A549 (cell line): ENCODE measurements around the gene ADCY2. TPM values are rescaled to one million over a fixed set of nuclear protein-coding genes. Genes with fewer than 3 reads are reported as not detected.

Source experiments
- ATAC-seq, 2 experiments: fragments of 200-7000 bp in 1 of 2; fragments of >200 bp in 1 of 2; cut with Nextera tagmentation in 1 of 2; cut with Tn5 transposase in 1 of 2; 3 replicates each; pipeline versions ENCODE4 v1.8.0 to v1.9.1; 2018 to 2020; ENCODE audit warnings: mild to moderate bottlenecking in 1 of 2, moderate library complexity in 1 of 2
- CTCF ChIA-PET: fragments of 300-600 bp; sonication (Branson Sonifier 250); formaldehyde crosslinking; extraction: SDS; loops from one replicate; lab custom pipeline; 2021; ENCODE audit warnings: antibody characterized with exemption, inconsistent platforms; lab: Yijun Ruan, JAX
- POLR2A ChIA-PET: fragments of 350-600 bp; formaldehyde crosslinking; extraction: SDS; loops from one replicate; lab custom pipeline; 2021; ENCODE audit warnings: antibody characterized with exemption, inconsistent platforms; lab: Yijun Ruan, JAX
- DNase-seq, 2 experiments: peaks; one replicate each; pipeline versions ENCODE4 v3.0.0 to v3.0.0-alpha.2; 2011 to 2016; ENCODE audit warnings: low read depth in 1 of 2, low spot score in 1 of 2
- FAIRE-seq: peaks from 2 replicates; lab custom pipeline; 2011; peaks lifted over from hg19 to GRCh38; lab: Jason Lieb, UNC
- H3K27ac ChIP-seq, 2 experiments: fragments of >200 bp; sonication (Bioruptor Twin); formaldehyde crosslinking; 3 replicates each; pipeline ENCODE4 v1.5.1; 2016 to 2017
- H3K4me1 ChIP-seq: fragments of >200 bp; sonication (Bioruptor Twin); formaldehyde crosslinking; 3 replicates; pipeline ENCODE4 v1.6.1; 2016
- H3K4me2 ChIP-seq: fragments of >200 bp; sonication (Bioruptor Twin); formaldehyde crosslinking; 3 replicates; pipeline ENCODE4 v1.6.1; 2016
- H3K4me3 ChIP-seq: fragments of >200 bp; sonication (Bioruptor Twin); formaldehyde crosslinking; 3 replicates; pipeline ENCODE4 v1.5.1; 2016
- H3K9me3 ChIP-seq: fragments of >200 bp; sonication (Bioruptor Twin); formaldehyde crosslinking; 3 replicates; pipeline ENCODE4 v1.6.1; 2016
- CBX8 ChIP-seq: fragments of 200-600 bp; sonication (generic); IDR thresholded peaks from 2 replicates; pipeline ENCODE4 v1.6.1; 2016
- CHD4 ChIP-seq: fragments of 200-600 bp; sonication (generic); IDR thresholded peaks from 2 replicates; pipeline ENCODE4 v1.6.1; 2016; ENCODE audit warnings: antibody characterized with exemption, mild to moderate bottlenecking, borderline replicate concordance
- EHMT2 ChIP-seq: fragments of 200-600 bp; sonication (generic); IDR thresholded peaks from 2 replicates; pipeline ENCODE4 v1.6.1; 2016; ENCODE audit warnings: antibody characterized with exemption, low read depth, mild to moderate bottlenecking, moderate library complexity
- FOSL2 ChIP-seq, 2 experiments: fragments of 450-650 bp in 1 of 2; fragments of >200 bp in 1 of 2; sonication (Bioruptor Twin) in 1 of 2; formaldehyde crosslinking; IDR thresholded peaks; 2 replicates each; pipeline versions ENCODE4 v1.5.0 to v1.6.1; 2016 to 2020; ENCODE audit warnings: mild to moderate bottlenecking in 1 of 2, moderate library complexity in 1 of 2
- GATA3 ChIP-seq: IDR thresholded peaks from 2 replicates; pipeline ENCODE4 v1.6.1; 2012; ENCODE audit warnings: borderline replicate concordance
- HMGXB4 ChIP-seq: fragments of 250-450 bp; sonication (Bioruptor Pico); IDR thresholded peaks from 2 replicates; pipeline ENCODE4 v1.5.0; 2021; ENCODE audit warnings: mild to moderate bottlenecking, moderate library complexity, borderline replicate concordance
- HOXB13 ChIP-seq: fragments of 250-450 bp; sonication (Bioruptor Pico); IDR thresholded peaks from 2 replicates; pipeline ENCODE4 v1.5.0; 2020; ENCODE audit warnings: low read depth, mild to moderate bottlenecking, moderate library complexity
- JUN ChIP-seq, 2 experiments: fragments of >200 bp; sonication (Bioruptor Twin); formaldehyde crosslinking; IDR thresholded peaks; 2 replicates in 1 of 2; 3 replicates in 1 of 2; pipeline ENCODE4 v1.6.1; 2016 to 2017
- KDM5A ChIP-seq: fragments of 200-600 bp; sonication (generic); IDR thresholded peaks from 2 replicates; pipeline ENCODE4 v1.6.1; 2016; ENCODE audit warnings: antibody characterized with exemption, mild to moderate bottlenecking
- MYC ChIP-seq: IDR thresholded peaks from 2 replicates; pipeline ENCODE4 v1.6.1; 2012; ENCODE audit warnings: mild to moderate bottlenecking, inconsistent platforms, low read length, improper control_type of control experiment, borderline replicate concordance
- PBX3 ChIP-seq: IDR thresholded peaks from 2 replicates; pipeline ENCODE4 v1.6.1; 2012
- PHF8 ChIP-seq: fragments of 200-600 bp; sonication (generic); IDR thresholded peaks from 2 replicates; pipeline ENCODE4 v1.6.1; 2016; ENCODE audit warnings: low read depth, mild to moderate bottlenecking, antibody characterized with exemption, moderate library complexity, borderline replicate concordance
- POLR2A ChIP-seq: IDR thresholded peaks from 2 replicates; pipeline ENCODE4 v1.6.1; 2012; ENCODE audit warnings: mild to moderate bottlenecking, low read length
- POLR2AphosphoS2 ChIP-seq: conservative IDR thresholded peaks from 2 replicates; pipeline ENCODE4 v1.6.1; 2012; ENCODE audit warnings: low read length, improper control_type of control experiment, inconsistent platforms
- RARB ChIP-seq: fragments of 250-450 bp; sonication (Bioruptor Pico); IDR thresholded peaks from 2 replicates; pipeline ENCODE4 v1.8.0; 2021; ENCODE audit warnings: mild to moderate bottlenecking, moderate library complexity
- RFX5 ChIP-seq: fragments of 450-650 bp; IDR thresholded peaks from 2 replicates; pipeline ENCODE4 v1.7.1; 2014; ENCODE audit warnings: antibody characterized with exemption, mild to moderate bottlenecking, moderate library complexity
- SREBF2 ChIP-seq: fragments of 450-650 bp; IDR thresholded peaks from 2 replicates; pipeline ENCODE4 v1.6.1; 2014; ENCODE audit warnings: mild to moderate bottlenecking, moderate library complexity
- TP53 ChIP-seq: fragments of 250-450 bp; sonication (Bioruptor Pico); IDR thresholded peaks from 2 replicates; pipeline ENCODE4 v1.5.0; 2021; ENCODE audit warnings: mild to moderate bottlenecking, moderate library complexity
- WGBS: methylation state at CpG from one replicate; pipeline ENCODE4 v1.1.6; 2017; ENCODE audit errors: missing lambda C conversion rate; 5-methylcytosine and 5-hydroxymethylcytosine counted together
- polyA plus RNA-seq, 4 experiments: library from polyadenylated mRNA; depleted of rRNA in 3 of 4; stranded (reverse); fragments of >200 nt; fragmentation: RNase III in 1 of 4; extraction: RNeasy Plus Mini Kit Qiagen cat#74134 plus additional on column Dnase treatment in 1 of 4; gene quantifications; 2 replicates in 3 of 4; 3 replicates in 1 of 4; pipeline ENCODE4 v1.2.3, GENCODE V29; 2011 to 2017
- TF ChIP-seq, protein P1 (sequence below): fragments of 450-650 bp; IDR thresholded peaks from 2 replicates; pipeline ENCODE4 v1.6.1; 2014; ENCODE audit warnings: antibody characterized with exemption
- TF ChIP-seq, protein P2 (sequence below): fragments of >200 bp; sonication (Bioruptor Twin); formaldehyde crosslinking; IDR thresholded peaks from 3 replicates; pipeline ENCODE4 v1.6.1; 2016
- TF ChIP-seq, protein P3 (sequence below): IDR thresholded peaks from 2 replicates; pipeline ENCODE4 v1.6.1; 2012
- TF ChIP-seq, protein P4 (sequence below): fragments of 200-600 bp; sonication (generic); IDR thresholded peaks from 2 replicates; pipeline ENCODE4 v1.6.1; 2016; ENCODE audit warnings: antibody characterized with exemption, mild to moderate bottlenecking, moderate library complexity
- TF ChIP-seq, protein P5 (sequence below): fragments of >200 bp; sonication (Bioruptor Twin); formaldehyde crosslinking; IDR thresholded peaks from 3 replicates; pipeline ENCODE4 v1.5.1; 2016

Gene ADCY2
- polyA plus RNA-seq, 2 of the 4 experiments (the other 2 are of a cell fraction) = not detected

GRCh38 chr5:7533941-7534340 is 138.0 kb downstream of the ADCY2 start:
- no peaks in the 10 kb centered on the region for H3K9me3 ChIP-seq
- ChIA-PET POLR2A (no interaction called here), CTCF (no interaction called here)
- no peak for DNase-seq
- no peak for ATAC-seq
- no peak overlapping the region for H3K27ac ChIP-seq
- TF ChIP-seq, protein P1, sequence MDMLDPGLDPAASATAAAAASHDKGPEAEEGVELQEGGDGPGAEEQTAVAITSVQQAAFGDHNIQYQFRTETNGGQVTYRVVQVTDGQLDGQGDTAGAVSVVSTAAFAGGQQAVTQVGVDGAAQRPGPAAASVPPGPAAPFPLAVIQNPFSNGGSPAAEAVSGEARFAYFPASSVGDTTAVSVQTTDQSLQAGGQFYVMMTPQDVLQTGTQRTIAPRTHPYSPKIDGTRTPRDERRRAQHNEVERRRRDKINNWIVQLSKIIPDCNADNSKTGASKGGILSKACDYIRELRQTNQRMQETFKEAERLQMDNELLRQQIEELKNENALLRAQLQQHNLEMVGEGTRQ = no peak
- no peak for TF ChIP-seq PBX3
- TF ChIP-seq, protein P2, sequence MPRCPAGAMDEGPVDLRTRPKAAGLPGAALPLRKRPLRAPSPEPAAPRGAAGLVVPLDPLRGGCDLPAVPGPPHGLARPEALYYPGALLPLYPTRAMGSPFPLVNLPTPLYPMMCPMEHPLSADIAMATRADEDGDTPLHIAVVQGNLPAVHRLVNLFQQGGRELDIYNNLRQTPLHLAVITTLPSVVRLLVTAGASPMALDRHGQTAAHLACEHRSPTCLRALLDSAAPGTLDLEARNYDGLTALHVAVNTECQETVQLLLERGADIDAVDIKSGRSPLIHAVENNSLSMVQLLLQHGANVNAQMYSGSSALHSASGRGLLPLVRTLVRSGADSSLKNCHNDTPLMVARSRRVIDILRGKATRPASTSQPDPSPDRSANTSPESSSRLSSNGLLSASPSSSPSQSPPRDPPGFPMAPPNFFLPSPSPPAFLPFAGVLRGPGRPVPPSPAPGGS = no peak
- TF ChIP-seq MYC = no peak
- no peak for TF ChIP-seq CHD4
- TF ChIP-seq SREBF2 = no peak
- TF ChIP-seq PHF8 = no peak
- FAIRE-seq = no peak
- no peak overlapping the region for H3K4me3 ChIP-seq
- no peak overlapping the region for H3K4me2 ChIP-seq
- H3K4me1 ChIP-seq = no peaks in the 10 kb centered on the region
- 0% methylated on average over 1 of the region's 1 CpG for WGBS

GRCh38 chr5:7534505-7534904 is 138.6 kb downstream of the ADCY2 start:
- no peak for DNase-seq
- POLR2A ChIA-PET = no interaction called here
- H3K9me3 ChIP-seq = no peaks in the 10 kb centered on the region
- no peak for TF ChIP-seq RFX5
- no peak for TF ChIP-seq RARB (CRISPR knock-in tag)
- no peak for TF ChIP-seq GATA3
- TF ChIP-seq, protein P3, sequence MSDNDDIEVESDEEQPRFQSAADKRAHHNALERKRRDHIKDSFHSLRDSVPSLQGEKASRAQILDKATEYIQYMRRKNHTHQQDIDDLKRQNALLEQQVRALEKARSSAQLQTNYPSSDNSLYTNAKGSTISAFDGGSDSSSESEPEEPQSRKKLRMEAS = no peak
- TF ChIP-seq, protein P4, sequence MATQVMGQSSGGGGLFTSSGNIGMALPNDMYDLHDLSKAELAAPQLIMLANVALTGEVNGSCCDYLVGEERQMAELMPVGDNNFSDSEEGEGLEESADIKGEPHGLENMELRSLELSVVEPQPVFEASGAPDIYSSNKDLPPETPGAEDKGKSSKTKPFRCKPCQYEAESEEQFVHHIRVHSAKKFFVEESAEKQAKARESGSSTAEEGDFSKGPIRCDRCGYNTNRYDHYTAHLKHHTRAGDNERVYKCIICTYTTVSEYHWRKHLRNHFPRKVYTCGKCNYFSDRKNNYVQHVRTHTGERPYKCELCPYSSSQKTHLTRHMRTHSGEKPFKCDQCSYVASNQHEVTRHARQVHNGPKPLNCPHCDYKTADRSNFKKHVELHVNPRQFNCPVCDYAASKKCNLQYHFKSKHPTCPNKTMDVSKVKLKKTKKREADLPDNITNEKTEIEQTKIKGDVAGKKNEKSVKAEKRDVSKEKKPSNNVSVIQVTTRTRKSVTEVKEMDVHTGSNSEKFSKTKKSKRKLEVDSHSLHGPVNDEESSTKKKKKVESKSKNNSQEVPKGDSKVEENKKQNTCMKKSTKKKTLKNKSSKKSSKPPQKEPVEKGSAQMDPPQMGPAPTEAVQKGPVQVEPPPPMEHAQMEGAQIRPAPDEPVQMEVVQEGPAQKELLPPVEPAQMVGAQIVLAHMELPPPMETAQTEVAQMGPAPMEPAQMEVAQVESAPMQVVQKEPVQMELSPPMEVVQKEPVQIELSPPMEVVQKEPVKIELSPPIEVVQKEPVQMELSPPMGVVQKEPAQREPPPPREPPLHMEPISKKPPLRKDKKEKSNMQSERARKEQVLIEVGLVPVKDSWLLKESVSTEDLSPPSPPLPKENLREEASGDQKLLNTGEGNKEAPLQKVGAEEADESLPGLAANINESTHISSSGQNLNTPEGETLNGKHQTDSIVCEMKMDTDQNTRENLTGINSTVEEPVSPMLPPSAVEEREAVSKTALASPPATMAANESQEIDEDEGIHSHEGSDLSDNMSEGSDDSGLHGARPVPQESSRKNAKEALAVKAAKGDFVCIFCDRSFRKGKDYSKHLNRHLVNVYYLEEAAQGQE = no peak
- no peak for TF ChIP-seq POLR2AphosphoS2
- no peak for TF ChIP-seq POLR2A
- TF ChIP-seq MYC = no peak
- TF ChIP-seq, protein P5, sequence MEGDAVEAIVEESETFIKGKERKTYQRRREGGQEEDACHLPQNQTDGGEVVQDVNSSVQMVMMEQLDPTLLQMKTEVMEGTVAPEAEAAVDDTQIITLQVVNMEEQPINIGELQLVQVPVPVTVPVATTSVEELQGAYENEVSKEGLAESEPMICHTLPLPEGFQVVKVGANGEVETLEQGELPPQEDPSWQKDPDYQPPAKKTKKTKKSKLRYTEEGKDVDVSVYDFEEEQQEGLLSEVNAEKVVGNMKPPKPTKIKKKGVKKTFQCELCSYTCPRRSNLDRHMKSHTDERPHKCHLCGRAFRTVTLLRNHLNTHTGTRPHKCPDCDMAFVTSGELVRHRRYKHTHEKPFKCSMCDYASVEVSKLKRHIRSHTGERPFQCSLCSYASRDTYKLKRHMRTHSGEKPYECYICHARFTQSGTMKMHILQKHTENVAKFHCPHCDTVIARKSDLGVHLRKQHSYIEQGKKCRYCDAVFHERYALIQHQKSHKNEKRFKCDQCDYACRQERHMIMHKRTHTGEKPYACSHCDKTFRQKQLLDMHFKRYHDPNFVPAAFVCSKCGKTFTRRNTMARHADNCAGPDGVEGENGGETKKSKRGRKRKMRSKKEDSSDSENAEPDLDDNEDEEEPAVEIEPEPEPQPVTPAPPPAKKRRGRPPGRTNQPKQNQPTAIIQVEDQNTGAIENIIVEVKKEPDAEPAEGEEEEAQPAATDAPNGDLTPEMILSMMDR = no peak
- TF ChIP-seq HOXB13 (CRISPR knock-in tag) = no peak
- TF ChIP-seq HMGXB4 (CRISPR knock-in tag) = no peak
- no peak for TF ChIP-seq EHMT2
- TF ChIP-seq KDM5A = no peak
- no peak for TF ChIP-seq CBX8
- TF ChIP-seq JUN (IDR thresholded peaks at IDR 0.05) = no peak
- no peak for TF ChIP-seq FOSL2 (IDR thresholded peaks at IDR 0.05)
- no peak for TF ChIP-seq FOSL2 (CRISPR knock-in tag; IDR thresholded peaks at IDR 0.05)
- TF ChIP-seq, protein P1 = no peak
- TF ChIP-seq TP53 (CRISPR knock-in tag) = no peak
- TF ChIP-seq, protein P2 = no peak

More at GRCh38 chr5:7534505-7534904, 138.6 kb downstream of the ADCY2 start:
- no peak for FAIRE-seq
- H3K4me2 ChIP-seq = no peak overlapping the region
- ATAC-seq = no peak
- no peak overlapping the region for H3K27ac ChIP-seq
- no peaks in the 10 kb centered on the region for H3K4me1 ChIP-seq
- no peak overlapping the region for H3K4me3 ChIP-seq
- 11% methylated on average over 3 of the region's 3 CpGs for WGBS
- CTCF ChIA-PET = no interaction called here
